GM06990 (cell line): ENCODE data around the gene HSD17B12.

Source experiments
- DNase-seq: peaks from one replicate; pipeline ENCODE4 v3.0.0-alpha.2; 2011; ENCODE audit not compliant: insufficient read length; ENCODE audit errors: extremely low read depth
- H3K27me3 ChIP-seq: replicated peaks from 2 replicates; pipeline ENCODE4 v1.6.0; 2011; ENCODE audit warnings: low read length; ENCODE audit not compliant: control insufficient read depth, insufficient read depth
- H3K36me3 ChIP-seq: 2 replicates; pipeline ENCODE4 v1.5.1; 2011; ENCODE audit warnings: low read length; ENCODE audit not compliant: control insufficient read depth, insufficient read depth
- H3K4me3 ChIP-seq: replicated peaks from 2 replicates; pipeline ENCODE4 v1.5.1; 2011; ENCODE audit warnings: low read depth, mild to moderate bottlenecking, control low read depth, low read length
- TF ChIP-seq, protein P1 (sequence below): IDR thresholded peaks from 2 replicates; pipeline ENCODE4 v1.5.1; 2011; ENCODE audit warnings: low read length, control low read depth, mild to moderate bottlenecking, inconsistent platforms; ENCODE audit not compliant: insufficient read depth, poor library complexity, severe bottlenecking

Gene HSD17B12

GRCh38 chr11:43879789-43880639 lies 199.5 kb downstream of the HSD17B12 start:
- Histone ChIP-seq H3K27me3 (no peaks in the 10 kb centered on the region), H3K36me3 (no peaks in the 10 kb centered on the region; the same call in none of the 2 replicates), H3K4me3 (peak overlapping the region; percentile 81)
- no peak for DNase-seq
- TF ChIP-seq, protein P1, sequence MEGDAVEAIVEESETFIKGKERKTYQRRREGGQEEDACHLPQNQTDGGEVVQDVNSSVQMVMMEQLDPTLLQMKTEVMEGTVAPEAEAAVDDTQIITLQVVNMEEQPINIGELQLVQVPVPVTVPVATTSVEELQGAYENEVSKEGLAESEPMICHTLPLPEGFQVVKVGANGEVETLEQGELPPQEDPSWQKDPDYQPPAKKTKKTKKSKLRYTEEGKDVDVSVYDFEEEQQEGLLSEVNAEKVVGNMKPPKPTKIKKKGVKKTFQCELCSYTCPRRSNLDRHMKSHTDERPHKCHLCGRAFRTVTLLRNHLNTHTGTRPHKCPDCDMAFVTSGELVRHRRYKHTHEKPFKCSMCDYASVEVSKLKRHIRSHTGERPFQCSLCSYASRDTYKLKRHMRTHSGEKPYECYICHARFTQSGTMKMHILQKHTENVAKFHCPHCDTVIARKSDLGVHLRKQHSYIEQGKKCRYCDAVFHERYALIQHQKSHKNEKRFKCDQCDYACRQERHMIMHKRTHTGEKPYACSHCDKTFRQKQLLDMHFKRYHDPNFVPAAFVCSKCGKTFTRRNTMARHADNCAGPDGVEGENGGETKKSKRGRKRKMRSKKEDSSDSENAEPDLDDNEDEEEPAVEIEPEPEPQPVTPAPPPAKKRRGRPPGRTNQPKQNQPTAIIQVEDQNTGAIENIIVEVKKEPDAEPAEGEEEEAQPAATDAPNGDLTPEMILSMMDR, result no peak

- TF ChIP-seq, protein P1, result no peak
- DNase-seq, result peak; percentile 90
- no peaks in the 10 kb centered on the region for H3K27me3 ChIP-seq
- peak within 1 kb of the TSS; percentile 81 for H3K4me3 ChIP-seq
- no peaks in the 10 kb centered on the region; the same call in none of the 2 replicates for H3K36me3 ChIP-seq
Measured at GRCh38 chr11:43880640-43881159, 200.2 kb downstream of the HSD17B12 start, which contains the start of gene ALKBH3. ALKBH3 (plus strand) TSS chr11:43880831; CDS start chr11:43882653, 1,822 bp downstream.

- Histone ChIP-seq H3K4me3 (no peak overlapping the region), H3K36me3 (peaks cover 13% of the 10 kb centered on the region), H3K27me3 (no peaks in the 10 kb centered on the region)
- TF ChIP-seq, protein P1, result no peak
- DNase-seq, result no peak
Measured at GRCh38 chr11:43892851-43893250, 212.3 kb downstream of the HSD17B12 start.

GRCh38 chr11:43894546-43894945 lies 214.0 kb downstream of the HSD17B12 start:
- DNase-seq, result no peak
- TF ChIP-seq, protein P1, result no peak
- Histone ChIP-seq H3K36me3 (peaks cover 19% of the 10 kb centered on the region), H3K4me3 (no peak overlapping the region), H3K27me3 (no peaks in the 10 kb centered on the region)

DNA sequence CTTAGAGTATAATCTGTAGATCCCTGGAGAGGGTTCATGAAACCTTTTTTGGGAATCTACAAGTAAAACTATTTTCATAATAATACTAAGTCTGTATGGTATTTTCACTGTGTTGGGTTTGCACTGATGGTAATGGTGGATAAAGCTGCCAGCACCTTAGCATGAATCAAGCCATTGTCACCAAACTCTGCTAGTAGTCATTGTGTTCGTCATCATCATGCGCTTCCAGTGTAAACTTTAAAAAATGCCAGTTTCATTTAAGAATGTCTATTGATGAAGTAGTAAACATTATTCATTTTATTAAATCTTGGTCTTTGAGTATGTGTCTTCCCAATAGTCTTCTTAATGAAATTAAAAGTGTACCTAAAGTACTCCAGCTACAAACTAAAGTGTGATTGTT lies 215.1 kb downstream of the HSD17B12 start:
- Histone ChIP-seq H3K4me3 (no peak overlapping the region), H3K36me3 (peaks cover 14% of the 10 kb centered on the region), H3K27me3 (no peaks in the 10 kb centered on the region)
- TF ChIP-seq, protein P1, result no peak
- DNase-seq, result no peak
